Duodenal mucosa (tissue), 2 donors: ENCODE data around the gene SLC18A2.

Experiments
- H3K27ac ChIP-seq: one replicate; pipeline ENCODE4 v1.7.0; 2013; ENCODE audit warnings: low read depth, low read length
- H3K27me3 ChIP-seq, 2 donors: one replicate each; pipeline ENCODE4 v1.7.0; 2013; ENCODE audit warnings: low read length in 2 of 2, control low read depth in 1 of 2; ENCODE audit not compliant: insufficient read depth in 2 of 2, control insufficient read depth in 1 of 2
- H3K36me3 ChIP-seq, 2 donors: one replicate each; pipeline ENCODE4 v1.7.0; 2013; ENCODE audit warnings: low read length in 2 of 2, control low read depth in 1 of 2; ENCODE audit not compliant: insufficient read depth in 2 of 2, control insufficient read depth in 1 of 2
- H3K4me1 ChIP-seq, 2 donors: one replicate each; pipeline ENCODE4 v1.7.0; 2013; ENCODE audit warnings: low read length in 2 of 2, control low read depth in 1 of 2; ENCODE audit not compliant: insufficient read depth in 2 of 2, control insufficient read depth in 1 of 2
- H3K4me3 ChIP-seq, 2 donors: one replicate each; pipeline ENCODE4 v1.7.0; 2013; ENCODE audit warnings: low read length in 2 of 2, low read depth in 1 of 2
- H3K9ac ChIP-seq, 2 donors: one replicate each; pipeline ENCODE4 v1.7.0; 2013; ENCODE audit warnings: low read length in 2 of 2, low read depth in 1 of 2
- H3K9me3 ChIP-seq, 2 donors: one replicate each; pipeline ENCODE4 v1.7.0; 2013; ENCODE audit warnings: low read length in 2 of 2, control low read depth in 1 of 2; ENCODE audit not compliant: control insufficient read depth in 1 of 2

Gene SLC18A2

GRCh38 chr10:117262291-117262902 is 21.5 kb downstream of the SLC18A2 start:
- Histone ChIP-seq H3K9me3 (no peaks in the 10 kb centered on the region), H3K4me1 (peaks cover 0 to 6% of the 10 kb centered on the region in 2 donors), H3K4me3 (no peak overlapping the region), H3K9ac (no peak overlapping the region), H3K27me3 (peaks cover 0 to 8% of the 10 kb centered on the region in 2 donors), H3K27ac (no peak overlapping the region), H3K36me3 (no peaks in the 10 kb centered on the region)

GRCh38 chr10:117262903-117263293 is 22.0 kb downstream of the SLC18A2 start:
- H3K4me1 ChIP-seq: peaks cover 0 to 6% of the 10 kb centered on the region in 2 donors
- no peaks in the 10 kb centered on the region for H3K36me3 ChIP-seq
- no peak overlapping the region for H3K4me3 ChIP-seq
- no peaks in the 10 kb centered on the region for H3K9me3 ChIP-seq
- peaks cover 0 to 8% of the 10 kb centered on the region in 2 donors for H3K27me3 ChIP-seq
- H3K9ac ChIP-seq: no peak overlapping the region
- no peak overlapping the region for H3K27ac ChIP-seq

- no peak overlapping the region for H3K9ac ChIP-seq
- no peak overlapping the region for H3K27ac ChIP-seq
- H3K27me3 ChIP-seq: peaks cover 0 to 4% of the 10 kb centered on the region in 2 donors
- no peaks in the 10 kb centered on the region for H3K4me1 ChIP-seq
- H3K4me3 ChIP-seq: no peak overlapping the region
- no peaks in the 10 kb centered on the region for H3K36me3 ChIP-seq
- no peaks in the 10 kb centered on the region for H3K9me3 ChIP-seq
Measured at GRCh38 chr10:117264782-117265181, 23.9 kb downstream of the SLC18A2 start.

GRCh38 chr10:117266400-117266799 is 25.5 kb downstream of the SLC18A2 start:
- no peak overlapping the region for H3K4me3 ChIP-seq
- H3K9me3 ChIP-seq: no peaks in the 10 kb centered on the region
- H3K27me3 ChIP-seq: no peaks in the 10 kb centered on the region
- no peaks in the 10 kb centered on the region for H3K4me1 ChIP-seq
- H3K36me3 ChIP-seq: no peaks in the 10 kb centered on the region
- no peak overlapping the region for H3K27ac ChIP-seq
- no peak overlapping the region for H3K9ac ChIP-seq

GRCh38 chr10:117266812-117267211 is 25.9 kb downstream of the SLC18A2 start:
- H3K36me3 ChIP-seq: no peaks in the 10 kb centered on the region
- H3K9ac ChIP-seq: no peak overlapping the region
- H3K4me3 ChIP-seq: no peak overlapping the region
- no peaks in the 10 kb centered on the region for H3K9me3 ChIP-seq
- H3K27me3 ChIP-seq: no peaks in the 10 kb centered on the region
- H3K4me1 ChIP-seq: no peaks in the 10 kb centered on the region
- no peak overlapping the region for H3K27ac ChIP-seq

GRCh38 chr10:117268258-117268657 is 27.3 kb downstream of the SLC18A2 start:
- Histone ChIP-seq H3K9ac (no peak overlapping the region), H3K4me3 (no peak overlapping the region), H3K9me3 (no peaks in the 10 kb centered on the region), H3K4me1 (no peaks in the 10 kb centered on the region), H3K36me3 (no peaks in the 10 kb centered on the region), H3K27ac (no peak overlapping the region), H3K27me3 (no peaks in the 10 kb centered on the region)

- no peak overlapping the region for H3K27ac ChIP-seq
- no peak overlapping the region for H3K4me3 ChIP-seq
- H3K4me1 ChIP-seq: no peaks in the 10 kb centered on the region
- no peaks in the 10 kb centered on the region for H3K36me3 ChIP-seq
- H3K27me3 ChIP-seq: no peaks in the 10 kb centered on the region
- no peak overlapping the region for H3K9ac ChIP-seq
- no peaks in the 10 kb centered on the region for H3K9me3 ChIP-seq
Measured at GRCh38 chr10:117268907-117269306, 28.0 kb downstream of the SLC18A2 start.

GRCh38 chr10:117271427-117271826 is 30.5 kb downstream of the SLC18A2 start:
- Histone ChIP-seq H3K4me1 (no peaks in the 10 kb centered on the region), H3K4me3 (no peak overlapping the region), H3K27ac (no peak overlapping the region)

GRCh38 chr10:117272195-117273076 is 31.5 kb downstream of the SLC18A2 start:
- no peaks in the 10 kb centered on the region for H3K36me3 ChIP-seq
- H3K4me3 ChIP-seq: no peak overlapping the region
- no peaks in the 10 kb centered on the region for H3K27me3 ChIP-seq
- no peaks in the 10 kb centered on the region for H3K4me1 ChIP-seq
- no peak overlapping the region for H3K9ac ChIP-seq
- no peak overlapping the region for H3K27ac ChIP-seq
- no peaks in the 10 kb centered on the region for H3K9me3 ChIP-seq

More at GRCh38 chr10:117271427-117271826, 30.5 kb downstream of the SLC18A2 start:
- no peaks in the 10 kb centered on the region for H3K9me3 ChIP-seq
- H3K27me3 ChIP-seq: no peaks in the 10 kb centered on the region
- no peak overlapping the region for H3K9ac ChIP-seq
- H3K36me3 ChIP-seq: no peaks in the 10 kb centered on the region

GRCh38 chr10:117273980-117274379 is 33.1 kb downstream of the SLC18A2 start:
- Histone ChIP-seq H3K9ac (no peak overlapping the region), H3K4me3 (no peak overlapping the region), H3K36me3 (no peaks in the 10 kb centered on the region), H3K27ac (no peak overlapping the region), H3K4me1 (no peaks in the 10 kb centered on the region), H3K27me3 (no peaks in the 10 kb centered on the region), H3K9me3 (no peaks in the 10 kb centered on the region)
